Stimulated activated naive B cell treated with anti-CD40 and anti-IgM and Interleukin-4, amounts not matched to agents 10 μg/mL and 1 μg/mL and 100 μg/mL, for 72 hours (primary cell): ENCODE results near the gene AGPAT2.

ENCODE experiments used
- ATAC-seq, 2 donors: fragments of 150-1000 bp; cut with Tn5 transposase; replicated peaks; 2 replicates each; pipeline ENCODE4 v1.10.0; 2021; ENCODE audit warnings: moderate library complexity in 1 of 2
- DNase-seq: peaks from one replicate; pipeline ENCODE4 v3.0.0; 2021
- H3K27ac Mint-ChIP-seq: one replicate; pipeline ENCODE4 v1.8.0; 2022; ENCODE audit warnings: mild to moderate bottlenecking, mixed read lengths
- H3K27me3 Mint-ChIP-seq, 2 donors: one replicate each; pipeline ENCODE4 v1.8.0; 2022; ENCODE audit warnings: mixed read lengths in 2 of 2
- H3K36me3 Mint-ChIP-seq, 2 donors: one replicate each; pipeline ENCODE4 v1.8.0; 2022; ENCODE audit warnings: mixed read lengths in 2 of 2, mild to moderate bottlenecking in 1 of 2
- H3K4me1 Mint-ChIP-seq, 2 donors: one replicate each; pipeline ENCODE4 v1.8.0; 2022; ENCODE audit warnings: mixed read lengths in 2 of 2, mild to moderate bottlenecking in 1 of 2
- H3K4me3 Mint-ChIP-seq, 2 donors: one replicate each; pipeline ENCODE4 v1.8.0; 2022; ENCODE audit warnings: mild to moderate bottlenecking in 2 of 2, mixed read lengths in 2 of 2, moderate library complexity in 1 of 2
- H3K9me3 Mint-ChIP-seq, 2 donors: one replicate each; pipeline ENCODE4 v1.8.0; 2022; ENCODE audit warnings: mixed read lengths in 2 of 2, mild to moderate bottlenecking in 1 of 2

The AGPAT2 gene

DNA sequence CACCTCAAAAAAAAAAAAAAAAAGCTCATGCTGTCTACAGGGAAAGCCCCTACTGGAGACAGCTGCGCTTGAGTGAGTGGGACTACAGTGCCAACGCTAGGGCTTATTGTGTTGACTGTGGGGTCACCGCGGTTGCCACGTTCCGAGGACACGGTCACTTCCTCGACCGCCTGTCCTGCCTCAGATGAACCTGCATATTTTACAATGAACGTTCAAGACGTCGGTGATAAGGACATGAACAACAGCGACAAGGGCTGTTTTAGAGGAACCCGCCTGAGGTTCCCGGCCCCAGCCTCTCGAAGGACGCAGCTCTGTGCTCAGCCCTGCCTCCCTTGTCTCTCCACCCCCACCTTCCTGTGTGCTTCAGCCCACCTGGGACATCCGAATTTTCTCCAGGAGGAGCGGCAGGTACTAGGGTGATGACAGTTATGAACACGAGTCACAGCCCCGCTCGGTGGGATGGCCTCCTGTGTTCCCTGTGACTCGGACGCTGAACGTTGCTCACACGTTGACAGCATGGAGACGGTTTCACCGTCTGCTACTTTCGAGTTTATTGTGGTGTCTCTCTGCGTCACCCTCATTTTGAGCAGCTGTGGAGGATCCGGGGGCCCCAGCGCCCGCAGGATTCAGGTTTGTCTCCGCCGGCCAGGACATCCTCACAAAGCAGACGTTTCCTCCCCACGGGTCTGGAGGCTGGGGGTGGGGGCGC, 13.9 kb upstream of the AGPAT2 start:
- Mint-ChIP-seq H3K27ac (peak overlapping the region; percentile 98), H3K9me3 (no peaks in the 10 kb centered on the region), H3K4me3 (peak overlapping the region; percentile 84), H3K36me3 (no peaks in the 10 kb centered on the region), H3K27me3 (peaks cover 7 to 10% of the 10 kb centered on the region in 2 donors), H3K4me1 (peaks cover 38 to 68% of the 10 kb centered on the region in 2 donors)
- ATAC-seq (peak; percentile 88 to 89), DNase-seq (peak; percentile 68)

GRCh38 chr9:136700304-136700703, 13.0 kb upstream of the AGPAT2 start:
- Mint-ChIP-seq H3K27me3 (peaks cover 7 to 10% of the 10 kb centered on the region in 2 donors), H3K36me3 (no peaks in the 10 kb centered on the region), H3K4me3 (peak overlapping the region in 1 of 2 donors; percentile 84), H3K27ac (peak overlapping the region; percentile 98), H3K9me3 (no peaks in the 10 kb centered on the region), H3K4me1 (peaks cover 37 to 66% of the 10 kb centered on the region in 2 donors)
- DNase-seq (no peak), ATAC-seq (no peak)

DNA sequence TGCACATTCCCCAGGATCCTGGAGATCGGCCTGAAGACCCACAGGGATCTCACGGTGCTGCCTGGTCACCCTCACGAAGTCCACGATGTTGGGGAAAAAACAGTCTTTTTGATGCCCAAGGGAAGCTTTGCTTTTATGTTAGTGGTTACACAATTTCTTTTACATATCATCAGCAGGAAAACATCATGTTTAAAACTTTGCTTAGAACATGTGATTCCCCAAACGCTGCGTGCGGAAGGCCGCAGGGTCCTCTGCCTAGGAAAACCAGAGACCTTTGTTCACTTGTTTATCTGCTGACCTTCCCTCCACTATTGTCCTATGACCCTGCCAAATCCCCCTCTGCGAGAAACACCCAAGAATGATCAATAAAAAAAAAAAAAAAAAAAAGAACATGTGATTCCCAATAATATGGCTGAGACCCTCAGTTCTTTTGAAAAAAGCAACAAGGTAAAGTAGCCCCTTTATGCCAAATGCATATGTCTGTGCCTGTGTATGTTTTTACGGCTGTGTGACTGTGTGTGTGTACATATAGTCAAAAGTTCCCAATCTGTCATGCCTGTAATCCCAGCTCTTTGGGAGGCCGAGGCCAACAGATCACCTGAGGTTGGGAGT, 11.5 kb upstream of the AGPAT2 start:
- Mint-ChIP-seq H3K36me3 (no peaks in the 10 kb centered on the region), H3K27ac (no peak overlapping the region), H3K4me1 (peaks cover 36 to 64% of the 10 kb centered on the region in 2 donors), H3K27me3 (peaks cover 7 to 10% of the 10 kb centered on the region in 2 donors), H3K9me3 (no peaks in the 10 kb centered on the region), H3K4me3 (no peak overlapping the region)
- ATAC-seq (no peak), DNase-seq (no peak)

DNA sequence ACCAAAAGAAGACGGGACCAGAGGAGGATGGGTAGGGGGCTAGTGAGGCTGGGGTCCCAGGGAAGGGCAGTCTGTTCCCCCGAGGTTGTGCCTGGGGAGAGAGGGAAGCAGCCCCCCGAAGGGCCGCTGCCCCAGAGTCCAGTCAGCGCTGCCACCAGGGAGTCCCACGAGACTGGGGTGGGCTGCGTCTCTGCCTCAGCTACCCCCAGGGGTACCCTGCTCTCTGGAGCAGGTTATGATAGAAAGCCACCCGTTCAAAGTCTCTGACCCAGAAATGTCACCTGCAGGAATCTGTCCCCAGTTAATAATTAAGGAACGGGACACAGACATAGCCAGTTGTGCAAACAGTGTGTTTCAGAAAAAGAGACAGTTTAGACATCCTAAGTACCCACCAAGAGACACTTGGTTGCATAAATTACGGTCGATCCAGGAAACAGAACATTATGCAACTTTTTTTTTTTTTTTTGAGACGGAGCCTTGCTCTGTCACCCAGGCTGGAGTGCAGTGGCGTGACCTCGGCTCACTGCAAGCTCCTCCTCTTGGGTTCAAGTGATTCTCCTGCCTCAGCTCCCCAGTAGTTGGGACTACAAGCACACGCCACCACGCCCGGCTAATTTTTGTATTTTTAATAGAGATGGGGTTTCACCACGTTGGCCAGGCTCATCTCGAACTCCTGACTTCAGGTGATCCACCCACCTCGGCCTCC, 10.7 kb upstream of the AGPAT2 start:
- DNase-seq (no peak), ATAC-seq (no peak)
- Mint-ChIP-seq H3K36me3 (no peaks in the 10 kb centered on the region), H3K27ac (no peak overlapping the region), H3K4me3 (no peak overlapping the region), H3K4me1 (peaks cover 33 to 57% of the 10 kb centered on the region in 2 donors), H3K9me3 (no peaks in the 10 kb centered on the region), H3K27me3 (peaks cover 7 to 10% of the 10 kb centered on the region in 2 donors)

DNA sequence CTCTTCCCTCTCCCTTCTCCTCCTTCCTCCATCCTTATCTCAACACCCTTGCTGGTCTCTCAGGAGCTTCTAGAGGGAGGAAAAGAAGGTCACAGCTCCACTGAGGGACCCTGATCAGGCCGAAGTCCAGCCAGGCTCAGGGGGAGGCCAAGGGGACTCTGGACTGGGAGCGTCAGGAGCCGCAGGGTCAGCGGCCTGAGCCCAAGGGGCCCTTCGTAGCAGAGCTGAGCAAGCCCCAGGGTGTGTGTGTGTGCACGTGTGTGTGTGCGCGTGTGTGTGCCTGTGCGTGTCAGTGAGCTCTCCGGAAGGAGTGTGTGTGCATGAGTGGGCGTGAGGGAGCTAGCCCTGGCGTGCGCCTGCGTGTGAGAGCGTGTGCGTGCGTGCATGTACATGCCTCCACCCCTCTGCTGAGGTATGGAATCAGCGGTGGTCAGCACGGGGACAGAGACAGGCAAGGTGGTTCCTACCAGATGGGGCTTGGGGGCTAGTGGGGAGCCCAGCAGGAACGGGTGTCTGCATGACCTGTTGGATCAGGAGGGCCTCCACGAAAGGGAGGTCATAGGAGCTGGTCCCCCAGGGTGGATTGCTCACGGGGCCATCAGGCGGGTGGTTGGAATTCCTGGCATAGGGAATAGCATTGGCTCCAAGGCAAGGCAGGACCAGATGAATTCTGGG, 10.0 kb upstream of the AGPAT2 start:
- Mint-ChIP-seq H3K27me3 (peaks cover 7 to 10% of the 10 kb centered on the region in 2 donors), H3K36me3 (no peaks in the 10 kb centered on the region), H3K4me1 (peaks cover 29 to 50% of the 10 kb centered on the region in 2 donors), H3K9me3 (no peaks in the 10 kb centered on the region), H3K27ac (peak overlapping the region; percentile 80), H3K4me3 (no peak overlapping the region)
- DNase-seq = no peak
- no peak for ATAC-seq

DNA sequence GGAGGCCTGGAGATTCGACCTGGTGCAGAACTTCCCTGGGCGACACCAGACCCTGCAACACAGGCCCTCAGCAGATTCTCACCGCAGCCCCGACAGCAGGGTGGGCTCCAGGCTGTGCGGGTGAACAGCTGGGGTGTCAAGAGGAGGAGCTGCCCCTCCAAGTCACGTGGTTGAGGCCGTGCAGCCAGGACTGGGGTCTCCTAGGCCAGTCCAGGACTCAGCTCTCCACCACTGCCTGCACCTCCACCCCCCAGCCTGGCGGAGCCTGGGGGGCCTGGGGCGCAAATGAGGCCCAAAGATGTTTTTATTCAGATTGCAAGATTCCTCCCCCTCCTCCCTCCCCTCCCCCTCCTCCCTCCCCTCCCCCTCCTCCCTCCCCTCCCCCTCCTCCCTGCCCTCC, 9.2 kb upstream of the AGPAT2 start:
- Mint-ChIP-seq H3K27me3 (peaks cover 7 to 10% of the 10 kb centered on the region in 2 donors), H3K4me3 (no peak overlapping the region), H3K9me3 (no peaks in the 10 kb centered on the region), H3K27ac (no peak overlapping the region), H3K36me3 (no peaks in the 10 kb centered on the region), H3K4me1 (peaks cover 24 to 42% of the 10 kb centered on the region in 2 donors)
- no peak for ATAC-seq
- DNase-seq = no peak

GRCh38 chr9:136695955-136696354, 8.7 kb upstream of the AGPAT2 start:
- Mint-ChIP-seq H3K27me3 (peaks cover 7 to 10% of the 10 kb centered on the region in 2 donors), H3K4me1 (peaks cover 19 to 37% of the 10 kb centered on the region in 2 donors), H3K4me3 (no peak overlapping the region), H3K27ac (peak overlapping the region; percentile 31), H3K9me3 (no peaks in the 10 kb centered on the region), H3K36me3 (no peaks in the 10 kb centered on the region)
- no peak for DNase-seq
- ATAC-seq = no peak

GRCh38 chr9:136695435-136695895, 8.2 kb upstream of the AGPAT2 start:
- H3K36me3 Mint-ChIP-seq = no peaks in the 10 kb centered on the region
- DNase-seq = no peak
- H3K9me3 Mint-ChIP-seq = no peaks in the 10 kb centered on the region
- ATAC-seq = no peak
- no peak overlapping the region for H3K27ac Mint-ChIP-seq
- peaks cover 7 to 10% of the 10 kb centered on the region in 2 donors for H3K27me3 Mint-ChIP-seq
- H3K4me1 Mint-ChIP-seq = peaks cover 17 to 32% of the 10 kb centered on the region in 2 donors
- H3K4me3 Mint-ChIP-seq = no peak overlapping the region

- no peak overlapping the region for H3K27ac Mint-ChIP-seq
- no peaks in the 10 kb centered on the region for H3K36me3 Mint-ChIP-seq
- H3K4me3 Mint-ChIP-seq = no peak overlapping the region
- ATAC-seq (no peak), DNase-seq (no peak)
- H3K4me1 Mint-ChIP-seq = peaks cover 16 to 27% of the 10 kb centered on the region in 2 donors
- no peaks in the 10 kb centered on the region for H3K9me3 Mint-ChIP-seq
- H3K27me3 Mint-ChIP-seq = peaks cover 7 to 13% of the 10 kb centered on the region in 2 donors
These were observed 7.6 kb upstream of the AGPAT2 start for GRCh38 chr9:136694872-136695247.

GRCh38 chr9:136694163-136694871, 7.1 kb upstream of the AGPAT2 start:
- no peaks in the 10 kb centered on the region for H3K9me3 Mint-ChIP-seq
- DNase-seq (no peak), ATAC-seq (peak; percentile 66 to 71)
- no peak overlapping the region for H3K27ac Mint-ChIP-seq
- peaks cover 7 to 13% of the 10 kb centered on the region in 2 donors for H3K27me3 Mint-ChIP-seq
- peaks cover 17 to 27% of the 10 kb centered on the region in 2 donors for H3K4me1 Mint-ChIP-seq
- no peaks in the 10 kb centered on the region for H3K36me3 Mint-ChIP-seq
- no peak overlapping the region for H3K4me3 Mint-ChIP-seq

GRCh38 chr9:136693490-136694162, 6.4 kb upstream of the AGPAT2 start:
- Mint-ChIP-seq H3K36me3 (no peaks in the 10 kb centered on the region), H3K27ac (peak overlapping the region; percentile 2), H3K9me3 (no peaks in the 10 kb centered on the region), H3K4me3 (no peak overlapping the region), H3K4me1 (peaks cover 17 to 23% of the 10 kb centered on the region in 2 donors), H3K27me3 (peaks cover 7 to 13% of the 10 kb centered on the region in 2 donors)
- ATAC-seq = peak; percentile 54 to 58
- no peak for DNase-seq

GRCh38 chr9:136693135-136693489, 5.9 kb upstream of the AGPAT2 start:
- ATAC-seq (no peak), DNase-seq (no peak)
- peaks cover 7 to 13% of the 10 kb centered on the region in 2 donors for H3K27me3 Mint-ChIP-seq
- H3K4me3 Mint-ChIP-seq = no peak overlapping the region
- no peaks in the 10 kb centered on the region for H3K9me3 Mint-ChIP-seq
- peaks cover 19 to 24% of the 10 kb centered on the region in 2 donors for H3K4me1 Mint-ChIP-seq
- peak overlapping the region; percentile 2 for H3K27ac Mint-ChIP-seq
- no peaks in the 10 kb centered on the region for H3K36me3 Mint-ChIP-seq
